Natural killer cell treated with Interleukin-12 subunit alpha and Interleukin-12 subunit beta and Interleukin-15 and Interleukin-18, amount 100 ng/mL, for 72 hours (primary cell): ENCODE results near the gene PIK3C2G. TPM values are rescaled to one million over a fixed set of nuclear protein-coding genes. Genes with fewer than 3 reads are reported as not detected.

ENCODE experiments used
- total RNA-seq, 2 donors: library from RNA; stranded (reverse); gene quantifications; one replicate each; pipeline ENCODE4 v1.2.3, GENCODE V29; 2022

PIK3C2G gene
- total RNA-seq, 2 donors from 2014 or later, result not detected

Other genes with a start within 250 kb of the PIK3C2G start
- gene RERGL, start 171.3 kb upstream of the PIK3C2G start, total RNA-seq, result not detected